Choroid plexus epithelial cell (primary cell): ENCODE measurements around the gene LASP1.

Experiments used
- DNase-seq: peaks from one replicate; pipeline ENCODE4 v3.0.0-alpha.2; 2010; ENCODE audit warnings: low read depth
- H3K4me3 ChIP-seq: 2 replicates; pipeline ENCODE4 v1.5.1; 2011; ENCODE audit warnings: low read depth, mild to moderate bottlenecking, control low read depth, low read length, moderate library complexity
- CTCF ChIP-seq: conservative IDR thresholded peaks from 2 replicates; pipeline ENCODE4 v1.5.1; 2011; ENCODE audit warnings: low read depth, mild to moderate bottlenecking, control low read depth, inconsistent platforms, low read length, moderate library complexity

Gene LASP1

GRCh38 chr17:38877130-38877851 is 7.4 kb downstream of the LASP1 start:
- DNase-seq: no peak
- no peak for TF ChIP-seq CTCF
- H3K4me3 ChIP-seq: no peak overlapping the region

GRCh38 chr17:38879878-38880665 is 10.2 kb downstream of the LASP1 start:
- DNase-seq: peak; percentile 77
- no peak for TF ChIP-seq CTCF
- no peak overlapping the region for H3K4me3 ChIP-seq

- no peak for TF ChIP-seq CTCF
- DNase-seq: peak; percentile 95
- no peak overlapping the region for H3K4me3 ChIP-seq
Measured at GRCh38 chr17:38881600-38882191, 11.8 kb downstream of the LASP1 start.

GRCh38 chr17:38882870-38883269 is 13.0 kb downstream of the LASP1 start:
- no peak for DNase-seq
- no peak overlapping the region for H3K4me3 ChIP-seq
- no peak for TF ChIP-seq CTCF

- peak; percentile 51 for DNase-seq
- H3K4me3 ChIP-seq: no peak overlapping the region
- TF ChIP-seq CTCF: peak; percentile 35
Measured at GRCh38 chr17:38883592-38884526, 14.0 kb downstream of the LASP1 start.

- H3K4me3 ChIP-seq: no peak overlapping the region
- no peak for TF ChIP-seq CTCF
- DNase-seq: no peak
Measured at GRCh38 chr17:38885044-38885727, 15.3 kb downstream of the LASP1 start.
